Activated CD4-positive, CD25-positive, alpha-beta regulatory T cell treated with anti-CD3 and anti-CD28 coated beads, Interleukin-2, amount 50 U/mL, for 16 hours (primary cell): ENCODE data around the gene GPSM1.

ENCODE experiments used
- DNase-seq: peaks from one replicate; pipeline ENCODE4 v3.0.0-alpha.2; 2020; ENCODE audit warnings: low read depth, low spot score

GPSM1 gene

GRCh38 chr9:136304981-136305380 is 22.4 kb upstream of the GPSM1 start:
- DNase-seq: no peak

DNA sequence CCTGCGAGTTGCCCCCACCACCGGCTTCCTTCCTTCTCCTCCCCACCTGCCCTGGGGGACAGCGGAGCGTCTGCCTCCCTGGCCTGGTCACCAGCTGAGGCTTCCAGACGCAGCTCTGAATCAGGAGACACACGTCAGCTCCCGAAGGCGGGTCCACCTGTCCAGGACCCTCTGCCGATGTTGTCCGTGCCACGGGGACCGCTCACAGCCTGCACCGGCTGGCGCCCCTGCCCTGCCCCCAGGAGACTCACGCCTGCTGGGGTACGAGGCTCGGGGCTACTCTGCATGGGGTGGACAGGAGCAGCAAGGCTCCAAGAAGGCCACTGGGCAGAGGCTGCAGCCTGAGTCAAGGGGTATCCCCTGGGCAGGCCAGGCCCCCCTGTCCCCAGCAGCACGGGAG is 21.5 kb upstream of the GPSM1 start:
- no peak for DNase-seq

DNA sequence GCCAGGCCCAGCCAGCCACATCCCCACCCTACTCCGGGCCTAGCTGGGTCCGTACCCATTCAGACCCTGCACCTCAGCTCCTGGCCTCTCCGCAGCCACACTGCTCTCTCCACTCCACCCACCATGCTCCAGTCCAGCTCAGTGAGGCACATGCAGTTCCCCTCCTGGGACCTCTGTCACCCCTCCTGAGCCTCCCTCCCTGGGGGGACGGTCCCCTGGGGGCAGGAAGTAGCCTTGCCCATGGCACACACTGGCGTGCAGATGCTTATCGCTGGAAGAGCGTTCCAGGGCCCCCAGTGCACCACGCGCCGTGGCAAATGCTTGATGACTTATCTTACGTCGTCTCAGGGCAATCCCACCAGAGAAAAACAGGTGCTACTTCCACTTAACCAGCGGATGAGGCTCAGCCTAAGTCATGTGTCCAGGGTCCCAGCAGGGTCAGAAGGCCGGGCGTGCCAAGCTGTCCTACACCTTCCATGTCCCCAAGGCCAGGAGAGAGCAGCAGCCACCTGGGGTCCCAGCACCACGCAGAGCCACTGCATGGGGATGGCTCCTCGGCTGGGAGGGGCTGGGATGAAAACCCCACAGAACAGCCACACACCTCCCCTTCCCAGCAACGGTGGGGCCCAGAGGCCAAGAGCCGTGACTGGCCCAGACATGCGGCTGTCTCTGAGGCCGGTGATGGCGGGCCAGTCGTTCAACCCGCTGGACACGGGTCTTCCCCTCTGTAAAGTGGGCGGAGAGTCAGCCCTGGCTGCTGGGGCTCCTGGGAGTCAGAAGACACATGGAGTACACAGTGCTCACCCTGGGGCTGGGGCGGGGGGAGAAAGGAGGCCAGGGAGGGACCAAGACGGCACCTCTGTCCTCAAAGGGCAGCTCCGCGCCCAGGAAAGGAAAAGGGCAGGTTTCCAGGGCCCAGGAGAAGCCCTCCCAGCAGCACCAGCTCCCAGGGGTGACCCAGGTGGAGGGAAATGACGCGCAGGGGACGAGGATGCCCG is 20.8 kb upstream of the GPSM1 start:
- no peak for DNase-seq

- no peak for DNase-seq
These were observed 20.1 kb upstream of the GPSM1 start for GRCh38 chr9:136307215-136307750.

DNA sequence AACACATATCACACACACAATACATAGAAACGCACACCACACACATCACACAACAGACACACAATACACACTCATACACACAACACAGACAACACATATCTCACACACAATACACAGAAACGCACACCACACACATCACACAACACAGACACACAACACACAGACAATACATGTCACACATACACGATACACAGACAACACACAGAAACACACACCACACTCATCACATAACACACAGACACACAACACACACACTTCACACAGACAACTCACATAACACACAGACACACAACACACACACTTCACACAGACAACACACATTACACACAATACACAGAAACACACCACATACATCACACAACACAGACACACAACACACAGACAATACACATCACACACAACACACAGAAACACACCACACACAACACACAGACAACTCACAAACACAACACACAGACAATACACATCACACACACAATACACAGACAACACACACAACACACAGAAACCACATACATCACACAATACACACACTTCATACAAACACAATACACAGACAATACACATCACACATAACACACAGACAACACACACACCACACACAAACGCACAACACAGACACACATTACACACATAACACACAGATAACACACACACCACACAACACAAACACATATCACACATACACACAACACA is 19.2 kb upstream of the GPSM1 start:
- no peak for DNase-seq

DNA sequence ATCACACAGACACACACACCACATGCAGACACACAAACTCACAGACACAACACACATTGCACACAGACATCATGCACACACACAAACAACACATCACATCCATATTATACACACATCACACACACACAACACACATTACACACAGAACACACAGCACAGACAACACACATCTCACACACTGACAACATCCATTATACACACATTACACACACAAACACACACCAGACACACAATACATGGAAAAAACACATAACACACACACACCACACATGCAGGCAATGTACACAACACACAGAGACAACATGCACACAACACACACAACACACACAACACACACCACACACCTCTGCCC is 18.7 kb upstream of the GPSM1 start:
- no peak for DNase-seq

DNA sequence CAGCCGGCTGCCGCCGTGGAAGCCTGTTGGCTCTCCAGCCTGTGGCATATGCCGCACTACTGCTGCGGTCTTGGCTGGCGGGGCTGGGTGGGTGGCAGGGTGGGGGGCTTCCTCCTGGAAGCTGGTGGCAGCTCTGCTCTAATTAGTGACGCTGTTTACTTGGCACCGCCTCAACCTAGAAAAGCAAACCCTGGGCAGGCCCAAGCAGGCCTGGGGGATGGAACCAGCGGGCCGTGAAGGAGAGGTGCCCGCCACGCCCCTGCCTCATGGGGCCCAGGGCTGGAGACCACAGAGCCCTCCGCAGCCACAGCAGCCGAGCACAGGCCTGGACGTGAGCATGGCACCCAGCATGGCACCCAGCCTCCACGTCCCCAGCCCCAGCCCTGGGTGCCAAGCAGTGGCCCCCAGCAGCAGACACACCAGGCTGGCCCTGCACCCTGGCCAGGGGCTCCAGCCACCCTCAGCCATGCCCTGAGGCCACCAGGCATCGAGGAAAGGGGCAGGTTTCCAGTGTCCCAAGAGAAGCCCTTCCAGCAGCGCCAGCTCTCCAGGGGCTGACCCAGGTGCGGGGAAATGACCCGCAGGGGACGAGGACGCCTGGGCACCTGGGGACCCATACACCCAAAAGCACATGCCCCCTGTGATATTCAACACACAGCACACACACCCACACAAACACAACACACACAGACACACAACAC is 18.1 kb upstream of the GPSM1 start:
- no peak for DNase-seq

DNA sequence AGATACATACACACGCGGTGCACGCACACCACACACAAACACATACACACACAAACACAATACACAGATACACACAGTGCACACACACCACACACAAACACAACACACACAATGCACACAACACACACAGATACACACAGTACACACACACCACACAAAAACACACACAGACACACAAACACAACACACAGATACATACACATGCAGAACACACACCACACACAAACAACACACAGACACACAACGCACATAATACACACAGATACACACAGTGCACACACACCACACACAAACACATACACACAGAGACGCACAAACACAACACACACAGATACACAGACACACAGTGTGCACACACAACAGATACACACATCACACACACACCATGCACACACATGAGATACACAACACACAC is 17.5 kb upstream of the GPSM1 start:
- DNase-seq: no peak

DNA sequence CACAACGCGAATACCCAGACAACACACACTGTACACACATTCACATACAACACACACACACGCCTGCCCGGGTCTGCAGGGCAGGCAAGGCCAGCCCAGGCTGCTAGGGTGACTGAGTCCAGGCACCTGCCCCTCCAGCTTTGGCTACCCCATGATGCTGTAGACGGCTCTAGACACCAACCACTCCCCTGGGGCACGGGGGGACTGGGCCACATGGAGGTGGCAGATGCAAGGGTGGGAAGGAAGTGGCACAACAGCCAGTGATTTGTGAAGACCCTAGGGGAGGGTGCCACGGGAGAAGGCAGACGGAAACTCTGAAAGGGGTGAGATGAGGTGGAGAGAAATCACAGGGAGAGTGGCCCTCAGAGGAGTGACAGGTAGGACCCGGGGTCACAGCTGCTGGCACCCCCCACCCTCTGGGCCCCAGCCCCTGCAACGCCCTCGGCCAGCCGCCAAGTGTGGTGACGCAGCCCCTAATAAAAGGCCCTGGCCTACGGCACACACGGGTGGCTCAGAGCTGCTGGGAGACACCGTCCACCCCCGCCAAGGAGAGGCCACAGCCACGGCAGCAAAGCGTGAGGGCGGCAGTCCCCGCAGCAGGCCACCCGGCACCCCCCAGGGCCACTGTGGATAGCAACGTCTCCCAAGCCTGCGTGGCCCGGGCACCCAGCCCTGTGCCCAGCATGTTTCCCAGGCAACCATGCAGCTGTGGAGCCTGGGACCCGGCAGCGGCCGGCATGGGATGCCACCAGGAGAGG is 16.9 kb upstream of the GPSM1 start:
- DNase-seq: no peak

- no peak for DNase-seq
These were observed 16.0 kb upstream of the GPSM1 start for GRCh38 chr9:136311051-136312008.

- DNase-seq: no peak
These were observed 15.3 kb upstream of the GPSM1 start for GRCh38 chr9:136312009-136312375.

GRCh38 chr9:136312436-136312835 is 14.9 kb upstream of the GPSM1 start:
- DNase-seq: no peak

DNA sequence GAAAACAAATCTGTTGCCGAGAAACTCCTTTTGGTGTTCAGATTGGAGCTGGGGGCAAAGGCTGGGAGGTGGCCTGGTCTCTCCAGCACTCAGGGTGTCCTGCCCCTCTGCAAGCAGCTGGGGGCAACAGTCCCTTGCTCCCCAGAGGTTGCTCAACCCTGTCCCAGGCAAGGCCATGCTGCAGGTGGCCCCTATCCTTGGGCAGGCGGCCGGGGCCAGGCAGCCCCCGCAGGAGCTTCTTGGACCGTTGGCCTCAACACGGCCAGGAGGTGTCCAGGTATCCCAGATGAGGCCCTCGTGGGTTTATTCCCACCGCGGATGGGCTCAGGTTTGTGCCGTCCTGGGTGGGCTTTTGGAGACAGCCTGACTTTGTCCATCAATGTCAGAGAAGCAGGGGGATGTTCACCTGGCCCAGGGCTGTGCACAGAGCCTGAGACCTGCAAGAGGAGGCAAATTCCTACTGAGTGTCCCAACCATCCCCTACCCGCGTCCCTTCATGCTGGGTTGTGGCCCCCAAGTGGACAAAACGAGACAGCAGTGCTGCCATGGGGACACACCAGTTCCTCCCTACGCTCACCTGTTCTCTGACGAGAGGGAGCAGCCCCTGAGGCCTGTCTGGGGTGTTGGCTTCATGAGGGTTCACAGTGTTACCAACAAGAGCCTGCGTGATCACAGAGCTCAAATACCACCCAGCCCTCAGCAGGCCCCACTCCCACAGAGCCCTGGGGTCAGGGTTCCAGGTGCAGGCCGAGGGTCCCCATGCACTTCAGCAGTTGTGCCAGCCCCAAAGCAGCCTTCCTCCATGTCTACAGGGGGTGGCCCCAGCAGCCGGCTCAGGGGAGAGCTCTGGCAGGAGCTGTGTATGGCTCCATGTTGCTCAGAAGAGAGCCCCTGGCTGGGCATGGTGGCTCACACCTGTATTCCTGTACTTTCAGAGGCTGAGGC is 14.0 kb upstream of the GPSM1 start:
- no peak for DNase-seq

GRCh38 chr9:136314056-136314416 is 13.3 kb upstream of the GPSM1 start:
- DNase-seq: no peak

DNA sequence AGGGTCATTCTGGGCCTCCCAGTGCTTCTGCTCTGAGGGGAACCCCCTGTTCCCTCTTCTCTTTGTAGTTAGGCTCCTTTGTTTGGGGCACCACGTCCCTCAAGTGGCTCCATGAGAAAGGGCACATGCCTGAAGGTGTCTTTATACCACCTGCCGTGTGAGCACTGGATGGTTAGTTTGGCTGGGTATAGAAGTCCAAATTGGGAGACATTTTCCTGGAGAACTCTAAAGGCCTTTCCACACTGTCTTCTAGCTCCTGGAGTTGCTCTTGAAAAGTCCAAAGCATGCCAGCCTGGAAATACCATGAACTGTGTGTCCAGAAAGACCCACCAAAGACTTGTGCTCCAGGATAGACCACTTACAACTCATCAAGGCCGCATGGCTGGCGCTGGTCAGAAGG is 12.4 kb upstream of the GPSM1 start:
- DNase-seq: no peak

DNA sequence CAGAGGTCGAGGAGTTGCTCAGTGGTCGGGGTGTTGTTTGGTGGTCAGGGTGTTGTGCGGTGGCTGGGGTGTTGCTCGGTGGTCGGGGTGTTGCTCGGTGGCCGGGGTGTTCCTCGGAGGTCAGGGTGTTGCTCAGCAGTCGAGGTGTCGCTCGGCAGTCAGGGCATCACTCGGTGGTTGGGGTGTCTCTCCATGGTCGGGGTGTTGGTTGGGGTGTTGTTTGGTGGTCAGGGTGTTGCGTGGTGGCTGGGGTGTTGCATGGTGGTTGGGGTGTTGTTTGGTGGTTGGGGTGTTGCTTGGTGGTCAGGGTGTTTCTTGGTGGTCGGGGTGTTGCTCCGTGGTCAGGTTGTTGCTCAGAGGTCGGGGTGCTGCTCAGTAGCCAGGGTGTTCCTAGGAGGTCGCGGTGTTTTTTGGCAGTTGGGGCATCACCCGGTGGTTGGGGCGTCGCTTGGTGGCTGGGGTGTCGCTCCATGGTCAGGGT is 11.0 kb upstream of the GPSM1 start:
- DNase-seq: no peak

- no peak for DNase-seq
These were observed 10.3 kb upstream of the GPSM1 start for GRCh38 chr9:136316896-136317676.

DNA sequence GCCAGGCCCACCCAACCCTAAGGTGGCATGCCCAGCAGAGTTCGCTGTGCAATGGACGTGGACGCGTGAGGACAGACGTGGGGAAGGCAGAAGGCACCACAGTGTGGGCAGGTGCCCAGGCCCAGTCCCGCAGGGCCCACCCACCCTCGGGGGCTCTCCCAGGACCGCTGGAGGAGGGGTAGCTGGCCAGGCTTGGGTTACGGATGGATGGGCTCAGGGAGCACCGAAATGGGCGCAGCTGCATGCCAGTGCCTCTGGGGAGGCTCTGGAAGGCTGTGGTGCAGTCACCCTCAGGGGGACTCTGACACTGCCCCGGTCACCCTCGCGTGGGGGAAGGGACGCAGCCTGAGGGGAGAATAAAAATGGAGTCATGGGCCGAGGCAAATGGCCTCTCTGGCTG is 9.6 kb upstream of the GPSM1 start:
- DNase-seq: no peak
